GM21526 (cell line): Measurements from ENCODE around the gene ST6GALNAC4.
"Not testable (repeated sequence)": the region's sequence is repeated elsewhere in the genome, so short reads cannot be mapped to it uniquely, and the experiment has no call there.

Experiments used
- ATAC-seq: cut with Tn5 transposase; IDR thresholded peaks from one replicate; pipeline ENCODE4 v1.9.1; 2021; ENCODE audit warnings: moderate library complexity; ENCODE audit not compliant: unreplicated experiment, low FRiP score

ST6GALNAC4 gene

DNA sequence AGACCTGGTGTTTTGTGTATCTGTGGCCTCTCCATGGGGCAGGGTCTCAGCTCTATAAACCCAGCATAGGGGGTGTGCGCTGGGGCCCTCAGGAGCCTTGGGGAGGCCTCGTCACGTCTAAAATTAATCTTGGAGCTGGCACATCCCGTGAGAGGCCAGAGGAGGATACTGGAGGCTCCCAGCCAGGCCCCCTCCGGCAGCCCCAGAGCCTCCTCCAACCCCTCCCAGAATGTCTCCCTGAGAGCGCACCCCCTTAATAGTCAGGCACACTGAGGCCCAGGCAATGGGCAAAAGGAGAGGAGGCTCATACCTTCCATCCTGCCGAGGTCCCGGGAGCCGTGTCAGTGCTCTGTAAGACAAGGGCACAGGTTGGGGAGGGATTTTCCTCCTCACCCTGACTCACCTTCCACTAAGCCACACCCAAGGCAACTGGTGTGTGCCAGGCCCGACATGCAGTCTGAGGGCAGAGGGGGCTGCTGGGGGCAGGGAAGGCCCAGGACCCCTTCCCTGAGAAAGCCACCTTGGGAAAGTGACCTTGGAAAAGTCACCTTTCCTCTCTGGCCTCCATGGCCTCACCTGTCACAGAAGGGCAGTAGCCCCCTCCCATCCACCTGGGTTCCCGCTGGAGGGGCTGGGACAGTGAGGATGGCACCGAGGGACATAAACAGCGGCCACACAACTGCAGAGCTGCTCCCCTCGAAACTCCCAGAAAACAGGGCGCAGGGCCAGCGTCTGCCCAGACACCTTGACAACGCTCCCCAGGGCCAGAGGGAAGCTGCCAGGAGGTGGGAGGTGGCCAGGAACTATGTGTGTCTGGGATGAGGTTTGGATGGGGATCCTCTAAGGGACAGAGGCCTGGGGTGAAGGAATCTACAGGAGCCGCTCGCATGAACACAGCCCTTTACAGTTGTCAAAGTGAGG, 42.3 kb downstream of the ST6GALNAC4 start:
- no peak for ATAC-seq

GRCh38 chr9:127873886-127874285, 43.0 kb downstream of the ST6GALNAC4 start:
- no peak for ATAC-seq

- no peak for ATAC-seq
These were observed 43.6 kb downstream of the ST6GALNAC4 start for GRCh38 chr9:127873223-127873691.

DNA sequence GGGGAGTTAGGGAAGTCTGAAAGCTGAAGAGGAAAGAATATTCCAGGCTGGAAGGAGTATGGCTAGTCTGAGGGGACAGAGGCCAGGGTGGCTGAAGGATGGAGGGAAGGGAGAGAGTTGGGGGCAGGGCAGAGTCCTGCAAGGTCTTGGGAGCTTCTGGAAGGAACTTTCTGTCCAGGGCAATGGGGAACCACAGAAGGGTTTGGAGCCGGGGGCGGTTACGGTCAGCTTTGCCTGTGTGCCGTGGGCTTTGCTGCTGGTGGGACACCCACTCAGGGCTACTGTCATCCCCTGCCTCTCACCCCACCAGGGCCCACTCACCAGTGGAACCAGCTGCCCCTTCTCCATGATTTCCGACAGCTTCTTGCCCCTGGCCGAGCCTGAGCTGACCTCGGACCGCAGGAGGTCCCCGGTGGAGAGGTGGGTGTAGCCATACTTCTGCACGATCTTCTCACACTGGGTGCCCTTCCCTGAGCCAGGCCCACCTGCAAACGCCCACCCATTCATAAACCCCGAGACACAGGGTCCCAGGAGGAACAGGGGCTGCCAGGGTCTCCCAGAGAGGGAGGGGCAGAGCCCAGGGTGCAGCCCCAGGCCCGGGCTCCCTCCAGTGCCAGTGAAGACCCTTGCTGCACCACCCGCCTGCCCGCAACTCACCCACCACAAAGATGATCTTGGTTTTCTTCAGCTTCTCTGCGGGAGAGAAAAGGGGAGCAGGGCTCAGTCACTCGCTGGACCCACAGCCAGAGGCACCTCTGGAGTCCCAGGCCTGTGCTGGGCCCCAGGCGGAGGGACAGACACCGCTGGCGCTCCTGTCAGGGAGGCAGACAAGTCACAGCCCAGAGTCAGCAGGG, 44.2 kb downstream of the ST6GALNAC4 start:
- no peak for ATAC-seq

DNA sequence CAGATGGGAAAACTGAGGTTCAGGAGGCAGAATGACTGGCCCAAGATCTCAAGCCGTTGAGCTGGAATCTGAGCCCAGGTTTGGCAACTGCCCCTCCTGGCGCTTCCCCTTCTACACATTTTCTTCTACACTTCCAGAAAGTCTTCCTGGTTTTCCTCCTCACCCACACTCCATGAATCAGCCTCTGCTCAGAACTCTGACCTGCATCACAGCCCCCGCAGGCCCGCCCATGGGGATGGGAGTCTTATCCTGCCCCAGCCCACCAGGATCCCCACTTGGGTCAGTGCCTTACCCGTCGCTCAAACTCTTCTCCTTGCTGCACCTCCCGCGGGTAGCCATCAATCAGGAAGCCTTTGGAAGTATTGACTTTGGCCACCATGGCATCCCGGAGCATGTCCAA, 45.3 kb downstream of the ST6GALNAC4 start:
- ATAC-seq = no peak

GRCh38 chr9:127870887-127871286, 46.0 kb downstream of the ST6GALNAC4 start:
- ATAC-seq = no peak

- ATAC-seq = not testable (repeated sequence)
These were observed 46.7 kb downstream of the ST6GALNAC4 start for GRCh38 chr9:127870153-127870491.

- ATAC-seq = peak; percentile 54
These were observed 47.3 kb downstream of the ST6GALNAC4 start for GRCh38 chr9:127869310-127870152.

DNA sequence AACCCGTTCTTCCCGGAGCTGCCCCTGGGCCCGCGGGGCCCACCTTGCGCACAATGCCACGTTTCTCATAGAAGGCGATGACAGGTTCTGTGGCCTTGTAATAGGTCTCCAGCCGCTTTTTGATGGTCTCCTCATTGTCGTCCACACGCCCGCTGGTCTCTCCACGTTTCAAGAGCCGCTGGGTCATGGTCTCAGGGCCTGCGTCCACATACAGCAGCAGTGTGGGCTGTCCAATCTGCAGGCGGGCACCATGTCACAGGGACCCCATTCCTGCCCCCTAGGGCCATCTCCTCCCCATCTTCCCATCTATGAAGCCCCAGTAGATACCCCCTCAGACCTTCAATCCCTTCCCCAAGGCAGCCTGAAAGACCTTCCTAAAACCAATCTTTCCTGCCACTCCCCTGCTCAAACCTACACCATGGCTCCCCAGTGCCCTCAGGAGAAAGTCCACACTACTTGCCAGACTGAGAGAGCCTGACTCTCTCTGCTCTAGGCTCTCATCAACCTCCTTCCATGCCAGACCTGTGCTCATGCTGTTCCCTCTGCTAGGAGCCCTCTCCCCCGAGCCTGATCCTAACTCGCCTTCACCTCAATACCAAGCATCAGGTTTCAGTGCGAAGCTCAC, 48.5 kb downstream of the ST6GALNAC4 start:
- ATAC-seq = no peak

GRCh38 chr9:127867356-127868277, 49.2 kb downstream of the ST6GALNAC4 start:
- no peak for ATAC-seq

DNA sequence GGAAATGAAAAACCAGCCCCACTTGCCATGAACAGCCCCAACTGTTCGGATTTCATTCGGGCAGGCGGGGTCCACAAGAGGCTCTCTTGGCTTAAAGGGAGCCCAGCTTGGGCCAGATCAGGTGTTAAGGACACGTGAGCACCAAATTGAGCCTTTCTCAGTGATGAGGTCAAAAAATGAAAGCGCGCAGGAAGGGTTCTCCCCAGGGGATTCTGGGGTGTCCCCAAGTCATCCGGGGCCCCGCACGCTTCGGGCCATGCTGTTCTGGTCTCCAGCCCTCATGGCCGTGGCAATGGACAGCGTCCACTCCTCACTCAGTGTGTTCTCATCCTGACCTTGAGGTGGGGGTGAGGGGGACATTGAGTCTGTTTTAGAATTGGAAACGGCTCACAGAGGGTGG, 50.3 kb downstream of the ST6GALNAC4 start:
- ATAC-seq = no peak

DNA sequence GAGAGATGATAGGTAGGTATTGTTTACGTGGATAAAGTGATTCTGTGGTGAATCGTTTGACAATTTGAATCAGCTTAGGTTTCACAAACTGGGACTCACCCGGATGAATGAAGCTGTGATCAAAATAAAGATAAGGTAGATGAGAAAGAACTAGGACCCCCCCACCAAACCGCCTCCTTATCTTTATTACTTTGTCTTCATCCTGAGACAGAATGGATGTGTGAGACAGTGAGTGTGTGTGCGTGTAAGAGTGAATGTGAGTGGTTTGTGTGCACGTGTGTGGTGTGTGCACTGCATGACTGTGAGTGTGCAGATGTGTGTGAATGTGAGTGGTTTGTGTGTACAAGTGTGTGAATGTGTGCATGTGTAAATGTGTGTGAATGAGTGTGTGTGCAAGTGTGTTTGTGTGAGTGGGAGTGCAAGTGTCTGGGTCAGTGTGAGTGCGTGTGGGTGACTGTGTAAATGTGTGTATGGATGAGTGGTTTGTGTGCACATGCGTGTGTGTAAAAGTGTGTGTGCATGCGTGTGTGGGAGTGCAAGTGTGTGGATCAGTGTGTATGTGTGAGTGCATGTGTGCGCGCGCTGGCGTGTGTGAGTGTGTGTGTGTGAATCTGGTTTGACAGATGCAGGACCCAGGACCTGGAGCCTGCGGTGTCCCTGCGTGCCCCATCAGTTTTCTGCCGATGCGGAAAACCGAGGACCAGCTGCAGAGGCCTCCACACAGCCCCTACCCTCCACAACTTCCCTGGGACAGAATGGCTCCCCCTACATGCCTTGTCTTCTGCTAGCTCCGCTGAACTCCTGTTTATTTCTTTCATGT, 51.0 kb downstream of the ST6GALNAC4 start:
- ATAC-seq = no peak

GRCh38 chr9:127863191-127863621, 53.6 kb downstream of the ST6GALNAC4 start:
- ATAC-seq = no peak

DNA sequence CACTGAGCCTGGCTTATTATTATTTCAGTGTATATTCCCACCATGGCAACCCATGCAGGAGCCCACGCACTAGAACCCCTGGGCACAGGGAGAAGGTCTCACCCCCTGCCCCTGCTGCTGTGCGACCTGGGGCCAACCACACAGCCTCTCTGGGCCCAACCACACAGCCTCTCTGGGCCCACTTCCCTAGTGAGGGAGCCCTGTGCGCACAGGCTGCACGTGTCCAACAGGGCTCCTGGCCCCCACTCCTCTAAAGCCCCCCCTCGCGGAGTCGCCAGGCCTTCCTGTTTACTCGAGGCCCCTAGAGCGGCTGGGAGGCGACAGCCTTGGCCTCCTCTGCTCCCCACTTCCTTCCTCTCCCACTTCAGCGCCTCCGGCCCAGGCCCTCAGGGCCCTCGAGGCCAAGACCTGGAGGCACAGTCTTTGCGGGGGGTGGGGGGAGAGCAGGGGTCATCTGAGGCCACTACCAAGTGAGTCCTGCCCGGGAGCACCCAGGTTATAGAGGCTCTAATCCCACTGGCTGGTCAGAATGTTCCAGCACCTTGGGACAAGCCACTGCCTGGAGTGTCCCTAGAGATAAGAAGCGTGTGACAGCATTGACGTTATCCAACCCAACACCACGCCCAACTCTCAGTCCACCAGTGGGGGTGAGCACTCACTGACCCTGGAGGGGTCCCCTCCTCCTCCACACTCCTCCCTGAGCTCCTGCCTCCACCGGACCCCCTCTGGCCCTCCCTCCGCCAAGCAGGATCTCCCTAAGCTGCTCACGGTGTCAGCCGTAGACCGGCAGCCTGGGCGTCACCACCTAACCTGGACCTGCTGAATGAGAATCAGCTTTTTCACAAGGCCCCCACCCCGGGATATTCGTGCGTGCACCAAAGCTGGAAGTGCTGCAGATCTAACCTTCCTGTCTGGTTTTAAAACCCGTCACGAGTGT, 54.5 kb downstream of the ST6GALNAC4 start:
- no peak for ATAC-seq

- no peak for ATAC-seq
These were observed 56.1 kb downstream of the ST6GALNAC4 start for GRCh38 chr9:127860779-127861178.

GRCh38 chr9:127860260-127860659, 56.6 kb downstream of the ST6GALNAC4 start:
- ATAC-seq = no peak

GRCh38 chr9:127858041-127858512, 58.8 kb downstream of the ST6GALNAC4 start:
- no peak for ATAC-seq
